H1 (cell line): ENCODE results near the gene BBS7. TPM values are rescaled to one million over a fixed set of nuclear protein-coding genes. Genes with fewer than 3 reads are reported as not detected.
A peak's percentile ranks its signal among the peaks of the same experiment; 100 is the strongest.

Source experiments
- CTCF ChIA-PET: fragments of 300-600 bp; sonication (Branson Sonifier 250); formaldehyde crosslinking; loops from one replicate; lab custom pipeline; 2021; ENCODE audit not compliant: partially characterized antibody; lab: Charles Lee
- POLR2A ChIA-PET: fragments of 300-600 bp; sonication (Branson Sonifier 250); formaldehyde crosslinking; loops from one replicate; lab custom pipeline; 2021; ENCODE audit warnings: inconsistent platforms; ENCODE audit not compliant: partially characterized antibody; lab: Charles Lee
- DNase-seq, 2 experiments: peaks; one replicate each; pipeline versions ENCODE4 v3.0.0 to v3.0.0-alpha.2; 2010 to 2022; ENCODE audit warnings: low spot score in 2 of 2, low read depth in 1 of 2, mixed read lengths in 1 of 2
- FAIRE-seq: peaks from 2 replicates; lab custom pipeline; 2011; peaks lifted over from hg19 to GRCh38; lab: Jason Lieb, UNC
- H2AFZ ChIP-seq: 2 replicates; pipeline ENCODE4 v1.8.1; 2012; ENCODE audit warnings: low read length, inconsistent platforms
- H2AK5ac ChIP-seq: 2 replicates; pipeline ENCODE4 v1.6.1; 2013; ENCODE audit warnings: low read depth, low read length
- H2BK120ac ChIP-seq: replicated peaks from 2 replicates; pipeline ENCODE3; 2013; ENCODE audit warnings: low read depth, low read length, inconsistent platforms
- H2BK12ac ChIP-seq: 2 replicates; pipeline ENCODE4 v1.6.1; 2013; ENCODE audit warnings: low read depth, low read length
- H2BK15ac ChIP-seq: 2 replicates; pipeline ENCODE4 v1.6.1; 2013; ENCODE audit warnings: low read length
- H2BK20ac ChIP-seq: 2 replicates; pipeline ENCODE4 v1.6.1; 2013; ENCODE audit warnings: low read length
- H2BK5ac ChIP-seq: 2 replicates; pipeline ENCODE4 v1.6.1; 2013; ENCODE audit warnings: low read depth, low read length
- H3K14ac ChIP-seq: 2 replicates; pipeline ENCODE4 v1.6.1; 2013; ENCODE audit warnings: inconsistent platforms; ENCODE audit not compliant: insufficient read length
- H3K18ac ChIP-seq: 2 replicates; pipeline ENCODE4 v1.6.1; 2013; ENCODE audit warnings: low read length; ENCODE audit errors: extremely low read depth
- H3K23ac ChIP-seq: 2 replicates; pipeline ENCODE4 v1.6.1; 2013; ENCODE audit warnings: inconsistent platforms; ENCODE audit not compliant: insufficient read length
- H3K23me2 ChIP-seq: 2 replicates; pipeline ENCODE4 v1.6.1; 2013; ENCODE audit warnings: low read depth, low read length
- H3K27ac ChIP-seq: 2 replicates; pipeline ENCODE4 v1.6.1; 2011; ENCODE audit warnings: low read depth, low read length, inconsistent platforms
- H3K27me3 ChIP-seq, 4 experiments: replicated peaks in 1 of 4; 1 replicate in 1 of 4; 2 replicates in 3 of 4; pipeline versions ENCODE4 v1.6.1 to v1.8.1; 2011 to 2013; ENCODE audit warnings: low read length in 3 of 4, mild to moderate bottlenecking in 3 of 4, inconsistent platforms in 2 of 4, mixed read lengths in 2 of 4, moderate library complexity in 1 of 4; ENCODE audit not compliant: control insufficient read depth in 3 of 4, insufficient read depth in 3 of 4; ENCODE audit errors: extremely low read depth in 1 of 4
- H3K36me3 ChIP-seq, 4 experiments: 2 replicates each; pipeline versions ENCODE4 v1.6.1 to v1.8.1; 2011 to 2013; ENCODE audit warnings: mild to moderate bottlenecking in 4 of 4, low read length in 3 of 4, moderate library complexity in 2 of 4, control low read depth in 1 of 4, inconsistent platforms in 1 of 4; ENCODE audit not compliant: insufficient read depth in 4 of 4, control insufficient read depth in 2 of 4
- H3K4ac ChIP-seq: replicated peaks from 2 replicates; pipeline ENCODE3; 2013; ENCODE audit warnings: low read length, low read depth, mixed read lengths, inconsistent platforms; ENCODE audit not compliant: insufficient read length
- H3K4me1 ChIP-seq, 4 experiments: replicated peaks in 1 of 4; 1 replicate in 1 of 4; 2 replicates in 3 of 4; pipeline versions ENCODE4 v1.6.1 to v1.8.1; 2011 to 2013; ENCODE audit warnings: low read length in 3 of 4, inconsistent platforms in 2 of 4, mixed read lengths in 1 of 4; ENCODE audit not compliant: insufficient read depth in 4 of 4, control insufficient read depth in 3 of 4
- H3K4me2 ChIP-seq, 2 experiments: 2 replicates each; pipeline versions ENCODE4 v1.6.1 to v1.8.1; 2011 to 2013; ENCODE audit warnings: low read depth in 2 of 2, low read length in 2 of 2, control low read depth in 1 of 2, inconsistent platforms in 1 of 2, mild to moderate bottlenecking in 1 of 2; ENCODE audit not compliant: insufficient read depth in 1 of 2
- H3K4me3 ChIP-seq, 4 experiments: fragments of 200-600, 300-600 bp in 1 of 4; sonication (generic), shearing (Covaris generic), sonication (Bioruptor Twin) in 1 of 4; 2 replicates each; pipeline versions ENCODE4 v1.5.1 to v1.8.1; 2011 to 2016; ENCODE audit warnings: low read length in 4 of 4, low read depth in 3 of 4, control low read depth in 2 of 4, inconsistent platforms in 2 of 4, mild to moderate bottlenecking in 2 of 4, mixed read lengths in 1 of 4, moderate library complexity in 1 of 4; ENCODE audit not compliant: insufficient read depth in 2 of 4; ENCODE audit errors: extremely low read depth in 1 of 4
- H3K56ac ChIP-seq: replicated peaks from 2 replicates; pipeline ENCODE3; 2013; ENCODE audit warnings: low read depth, mild to moderate bottlenecking, mixed read lengths, low read length, inconsistent platforms; ENCODE audit not compliant: insufficient read length
- H3K79me1 ChIP-seq: 2 replicates; pipeline ENCODE4 v1.6.1; 2013; ENCODE audit warnings: low read depth, low read length, control low read depth
- H3K79me2 ChIP-seq, 2 experiments: 2 replicates each; pipeline versions ENCODE4 v1.6.1 to v1.8.1; 2012 to 2013; ENCODE audit warnings: low read length in 2 of 2, mild to moderate bottlenecking in 2 of 2, inconsistent platforms in 1 of 2; ENCODE audit not compliant: insufficient read depth in 2 of 2, control insufficient read depth in 1 of 2
- H3K9ac ChIP-seq, 4 experiments: replicated peaks in 1 of 4; 1 replicate in 1 of 4; 2 replicates in 3 of 4; pipeline versions ENCODE4 v1.6.1 to v1.8.1; 2011 to 2013; ENCODE audit warnings: low read depth in 3 of 4, low read length in 3 of 4, control low read depth in 2 of 4, mild to moderate bottlenecking in 2 of 4, moderate library complexity in 2 of 4, inconsistent platforms in 1 of 4; ENCODE audit errors: extremely low read depth in 1 of 4
- H3K9me3 ChIP-seq, 2 experiments: 2 replicates each; pipeline versions ENCODE4 v1.6.1 to v1.8.1; 2012 to 2013; ENCODE audit warnings: mild to moderate bottlenecking in 2 of 2, moderate library complexity in 2 of 2, control low read depth in 1 of 2, inconsistent platforms in 1 of 2, low read depth in 1 of 2, low read length in 1 of 2, mixed read lengths in 1 of 2; ENCODE audit not compliant: insufficient read depth in 2 of 2
- H4K20me1 ChIP-seq, 2 experiments: replicated peaks in 1 of 2; 2 replicates each; pipeline versions ENCODE3 to v1.8.1; 2011 to 2013; ENCODE audit warnings: inconsistent platforms in 2 of 2, low read length in 2 of 2, mild to moderate bottlenecking in 1 of 2; ENCODE audit not compliant: insufficient read depth in 2 of 2, control insufficient read depth in 1 of 2
- H4K5ac ChIP-seq: 2 replicates; pipeline ENCODE4 v1.6.1; 2013; ENCODE audit warnings: low read length, low read depth, mixed read lengths, inconsistent platforms; ENCODE audit not compliant: insufficient read length
- H4K8ac ChIP-seq: 2 replicates; pipeline ENCODE4 v1.8.0; 2013; ENCODE audit warnings: mild to moderate bottlenecking, moderate library complexity, low read length, inconsistent platforms; ENCODE audit not compliant: insufficient read depth; ENCODE audit errors: extremely low read depth
- H4K91ac ChIP-seq: replicated peaks from 2 replicates; pipeline ENCODE3; 2013; ENCODE audit warnings: low read length, mixed read lengths, inconsistent platforms; ENCODE audit not compliant: insufficient read length
- ASH2L ChIP-seq: fragments of 200-600, 300-600 bp; sonication (generic); IDR thresholded peaks from one replicate; pipeline ENCODE4 v1.7.1; 2017; ENCODE audit warnings: low read length
- KDM1A ChIP-seq: fragments of 200-600, 300-600 bp; sonication (generic); IDR thresholded peaks from 2 replicates; pipeline ENCODE4 v1.7.1; 2016; ENCODE audit warnings: mild to moderate bottlenecking, low read length, borderline replicate concordance
- POLR2A ChIP-seq, 2 experiments: IDR thresholded peaks; 1 replicate in 1 of 2; 2 replicates in 1 of 2; pipeline ENCODE4 v1.6.1; 2011; ENCODE audit warnings: low read depth in 2 of 2, low read length in 2 of 2, mild to moderate bottlenecking in 2 of 2; ENCODE audit errors: control extremely low read depth in 1 of 2
- POLR2AphosphoS5 ChIP-seq: IDR thresholded peaks from 2 replicates; pipeline ENCODE4 v1.6.1; 2011; ENCODE audit warnings: low read depth, low read length
- RXRA ChIP-seq: IDR thresholded peaks from 2 replicates; pipeline ENCODE4 v1.6.1; 2011; ENCODE audit warnings: low read depth, mild to moderate bottlenecking, low read length, moderate library complexity; ENCODE audit not compliant: insufficient read depth
- SP1 ChIP-seq: IDR thresholded peaks from 2 replicates; pipeline ENCODE4 v1.6.1; 2011; ENCODE audit warnings: low read depth, low read length
- TAF1 ChIP-seq: IDR thresholded peaks from 2 replicates; pipeline ENCODE4 v1.6.1; 2011; ENCODE audit warnings: mild to moderate bottlenecking, low read depth, low read length
- TAF7 ChIP-seq: optimal IDR thresholded peaks from 2 replicates; pipeline ENCODE3; 2011; ENCODE audit warnings: low read depth, mild to moderate bottlenecking, inconsistent platforms, low read length, moderate library complexity, borderline replicate concordance
- WGBS, 2 experiments: shearing (Covaris generic) in 1 of 2; methylation state at CpG; one replicate each; pipeline versions ENCODE4 v1.1.6 to v1.1.7; 2013 to 2015; ENCODE audit warnings: low lambda C conversion rate in 2 of 2, mixed read lengths in 2 of 2, inconsistent platforms in 1 of 2, low coverage in 1 of 2, missing lambda C conversion rate in 1 of 2; ENCODE audit not compliant: insufficient replicate concordance in 2 of 2, insufficient coverage in 1 of 2, insufficient read length in 1 of 2; ENCODE audit errors: extremely low coverage in 1 of 2, missing lambda C conversion rate in 1 of 2; 5-methylcytosine and 5-hydroxymethylcytosine counted together
- polyA plus RNA-seq, 7 experiments: library from polyadenylated mRNA; depleted of rRNA in 3 of 7; stranded (reverse) in 5 of 7; unstranded in 2 of 7; fragments of >200 nt in 5 of 7; fragments of 200-250 nt in 2 of 7; gene quantifications; 1 replicate in 5 of 7; 2 replicates in 1 of 7; 4 replicates in 1 of 7; pipeline versions ENCODE4 v1.2.1 to v1.2.3, GENCODE V29; 2011 to 2013; ENCODE audit warnings: missing spikeins in 2 of 7, mixed read lengths in 2 of 7
- total RNA-seq: library from RNA; stranded (reverse); fragmentation: NEBNext Ultra II Directional; extraction: Animal tissue kit (Norgen Biotek cat#: 25700); gene quantifications from 2 replicates; pipeline ENCODE4 v1.2.1, GENCODE V29; 2021

Gene BBS7
- total and polyA plus RNA-seq, 2 of the 8 experiments (the other 6 are each of a cell fraction or from before 2014, with no cell fraction given), result 16.6 to 21.5 TPM

GRCh38 chr4:121817701-121818100 is 52.6 kb downstream of the BBS7 start:
- H3K4me2 ChIP-seq, result no peak overlapping the region
- no peak overlapping the region for H2BK20ac ChIP-seq
- no peaks in the 10 kb centered on the region; a peak in 2 of 7 replicates for H3K4me1 ChIP-seq
- H4K8ac ChIP-seq, result no peak overlapping the region
- no peak overlapping the region for H3K9ac ChIP-seq
- no peak overlapping the region for H2BK120ac ChIP-seq
- H2AFZ ChIP-seq, result no peak overlapping the region
- H2BK15ac ChIP-seq, result no peak overlapping the region
- POLR2A ChIA-PET, result interaction anchor here (0.6 to 12.6 kb wide), 4 partner anchors 12 to 1559 kb away, joined by 3 to 246 read pairs (median 3); partner anchors contain the start of gene EXOSC9
- WGBS, 2 experiments, result 95% methylated on average over 1 of the region's 1 CpG; no CpG with 5 or more reads in 1 of the 2 experiments
- peaks cover 5 to 20% of the 10 kb centered on the region in 2 experiments; a peak in 3 of 4 replicates for H3K79me2 ChIP-seq
- H3K36me3 ChIP-seq, result peaks cover 34 to 93% (median 57%) of the 10 kb centered on the region in 4 experiments
- no peaks in the 10 kb centered on the region for H3K23me2 ChIP-seq
- H3K27me3 ChIP-seq, result no peaks in the 10 kb centered on the region
- no peaks in the 10 kb centered on the region; the same call in 1 of the 2 replicates for H3K79me1 ChIP-seq
- H2BK12ac ChIP-seq, result no peak overlapping the region
- FAIRE-seq (no peak), DNase-seq (no peak)
- no peak overlapping the region for H3K14ac ChIP-seq
- TF ChIP-seq POLR2A (IDR thresholded peaks at IDR 0.05; ENCODE audit: control extremely low read depth in 1 of 2, low read depth in 2 of 2, low read length in 2 of 2), result peak in 1 of 2 experiments; percentile 48; a peak in 1 of 3 replicates
- no peak for TF ChIP-seq SP1
- peak; percentile 53; the same call in 1 of the 2 replicates for TF ChIP-seq POLR2AphosphoS5
- TF ChIP-seq TAF1, result no peak
- no peak for TF ChIP-seq TAF7
- TF ChIP-seq KDM1A, result no peak
- TF ChIP-seq ASH2L, result no peak
- TF ChIP-seq RXRA, result no peak
- no peaks in the 10 kb centered on the region for H3K9me3 ChIP-seq
- no peak overlapping the region for H3K18ac ChIP-seq
- CTCF ChIA-PET, result interaction anchor here (0.7 to 1.3 kb wide), 3 partner anchors 14 to 121 kb away, joined by 3 to 5 read pairs (median 3); partner anchors contain the start of gene ANXA5
- H3K23ac ChIP-seq, result no peak overlapping the region
- no peak overlapping the region for H3K4ac ChIP-seq
- H4K91ac ChIP-seq, result no peak overlapping the region
- H2BK5ac ChIP-seq, result no peak overlapping the region
- no peak overlapping the region for H3K4me3 ChIP-seq
- H4K5ac ChIP-seq, result no peak overlapping the region
- H2AK5ac ChIP-seq, result no peak overlapping the region
- H4K20me1 ChIP-seq, result no peaks in the 10 kb centered on the region
- no peak overlapping the region for H3K56ac ChIP-seq
- no peak overlapping the region for H3K27ac ChIP-seq
